Stimulated activated CD8-positive, alpha-beta memory T cell treated with anti-CD3 and anti-CD28 coated beads, Interleukin-15, amount 100 ng/mL, for 1 hour (primary cell): ENCODE data around the gene PRCD.
"Not testable (repeated sequence)": the region's sequence is repeated elsewhere in the genome, so short reads cannot be mapped to it uniquely, and the experiment has no call there.

Experiments used
- DNase-seq: peaks from one replicate; pipeline ENCODE4 v3.0.0-alpha.2; 2020; ENCODE audit warnings: low read depth

The PRCD gene

GRCh38 chr17:76506408-76507345 is 33.2 kb upstream of the PRCD start:
- DNase-seq = peak; percentile 84

- DNase-seq = not testable (repeated sequence)
Measured at GRCh38 chr17:76508472-76509063, 31.3 kb upstream of the PRCD start.

GRCh38 chr17:76510831-76511244 is 29.0 kb upstream of the PRCD start:
- no peak for DNase-seq

- no peak for DNase-seq
Measured at GRCh38 chr17:76511668-76512365, 28.0 kb upstream of the PRCD start.

GRCh38 chr17:76512366-76513305 is 27.2 kb upstream of the PRCD start:
- DNase-seq = no peak

- no peak for DNase-seq
Measured at GRCh38 chr17:76513306-76513692, 26.5 kb upstream of the PRCD start.

GRCh38 chr17:76514355-76514754 is 25.5 kb upstream of the PRCD start:
- DNase-seq = not testable (repeated sequence)

GRCh38 chr17:76515274-76515949 is 24.4 kb upstream of the PRCD start:
- peak; percentile 54 for DNase-seq

- no peak for DNase-seq
Measured at GRCh38 chr17:76517638-76518038, 22.2 kb upstream of the PRCD start.

- DNase-seq = no peak
Measured at GRCh38 chr17:76519048-76519966, 20.5 kb upstream of the PRCD start.

- DNase-seq = no peak
Measured at GRCh38 chr17:76521262-76521661, 18.6 kb upstream of the PRCD start.

- DNase-seq = not testable (repeated sequence)
Measured at GRCh38 chr17:76521683-76522082, 18.2 kb upstream of the PRCD start.

GRCh38 chr17:76523084-76524037 is 16.5 kb upstream of the PRCD start:
- peak; percentile 64 for DNase-seq

GRCh38 chr17:76524598-76525512 is 15.0 kb upstream of the PRCD start:
- no peak for DNase-seq

- not testable (repeated sequence) for DNase-seq
Measured at GRCh38 chr17:76525513-76525833, 14.4 kb upstream of the PRCD start.

- not testable (repeated sequence) for DNase-seq
Measured at GRCh38 chr17:76527016-76527415, 12.8 kb upstream of the PRCD start.

- DNase-seq = peak; percentile 20
Measured at GRCh38 chr17:76527430-76528111, 12.3 kb upstream of the PRCD start.
